Activated CD4-positive, alpha-beta T cell treated with anti-CD3 and anti-CD28 coated beads for 4 hours (primary cell): ENCODE results near the gene SLC38A7.
"Not testable (repeated sequence)": the region's sequence is repeated elsewhere in the genome, so short reads cannot be mapped to it uniquely, and the experiment has no call there.

Source experiments
- DNase-seq, 2 donors: peaks; one replicate each; pipeline ENCODE4 v3.0.0-alpha.2; 2020

SLC38A7 gene

GRCh38 chr16:58684354-58685083, at the start of gene SLC38A7:
TSS of gene SLC38A7 (minus strand) at chr16:58684770. CDS start at chr16:58680126, 4,644 bp downstream.
- DNase-seq, result peak; percentile 67 to 75

- DNase-seq, result peak; percentile 76
Measured at GRCh38 chr16:58733671-58734458, 49.3 kb upstream of the SLC38A7 start, which contains the start of gene GOT2. TSS of gene GOT2 (minus strand) at chr16:58734316. CDS start at chr16:58734228, 88 bp downstream.

GRCh38 chr16:58733248-58733670, 48.7 kb upstream of the SLC38A7 start:
- DNase-seq, result no peak

- DNase-seq, result no peak
Measured at GRCh38 chr16:58732545-58733247, 48.1 kb upstream of the SLC38A7 start.

GRCh38 chr16:58730724-58731370, 46.3 kb upstream of the SLC38A7 start:
- DNase-seq, result no peak

GRCh38 chr16:58727796-58728568, 43.4 kb upstream of the SLC38A7 start:
- no peak for DNase-seq

- DNase-seq, result no peak
Measured at GRCh38 chr16:58727028-58727781, 42.6 kb upstream of the SLC38A7 start.

- no peak for DNase-seq
Measured at GRCh38 chr16:58723109-58723508, 38.5 kb upstream of the SLC38A7 start.

GRCh38 chr16:58717994-58718393, 33.4 kb upstream of the SLC38A7 start:
- no peak for DNase-seq

- no peak for DNase-seq
Measured at GRCh38 chr16:58716468-58716867, 31.9 kb upstream of the SLC38A7 start.

GRCh38 chr16:58713742-58714141, 29.2 kb upstream of the SLC38A7 start:
- no peak for DNase-seq

- DNase-seq, result no peak
Measured at GRCh38 chr16:58709333-58709732, 24.8 kb upstream of the SLC38A7 start.

GRCh38 chr16:58699151-58699550, 14.6 kb upstream of the SLC38A7 start:
- no peak for DNase-seq

GRCh38 chr16:58695368-58695767, 10.8 kb upstream of the SLC38A7 start:
- no peak for DNase-seq

GRCh38 chr16:58692450-58692849, 7.9 kb upstream of the SLC38A7 start:
- DNase-seq, result no peak

GRCh38 chr16:58686985-58687706, 2.6 kb upstream of the SLC38A7 start:
- DNase-seq, result not testable (repeated sequence)

- DNase-seq, result no peak
Measured at GRCh38 chr16:58685084-58685449, 497 bp upstream of the SLC38A7 start.

- DNase-seq, result no peak
Measured at GRCh38 chr16:58684001-58684353, 593 bp downstream of the SLC38A7 start.

- DNase-seq, result no peak
Measured at GRCh38 chr16:58679763-58680162, 4.8 kb downstream of the SLC38A7 start.

- DNase-seq, result no peak
Measured at GRCh38 chr16:58678716-58679115, 5.9 kb downstream of the SLC38A7 start.

GRCh38 chr16:58678269-58678668, 6.3 kb downstream of the SLC38A7 start:
- no peak for DNase-seq
